Gastrocnemius medialis (tissue), 4 donors: ENCODE data around the gene CHRNE. TPM values are rescaled to one million over a fixed set of nuclear protein-coding genes. Genes with fewer than 3 reads are reported as not detected.
"Not testable (repeated sequence)": the region's sequence is repeated elsewhere in the genome, so short reads cannot be mapped to it uniquely, and the experiment has no call there.

Source experiments
- ATAC-seq, 2 donors: fragments of 150-250 bp; one replicate each; pipeline ENCODE4 v1.9.1; 2016
- DNase-seq, 2 donors: peaks; one replicate each; pipeline ENCODE4 v3.0.0-alpha.2; 2019
- H3K27ac ChIP-seq, 4 donors: fragments of 200-600 bp; sonication (generic); 1 replicate in 1 of 4; 2 replicates in 3 of 4; pipeline ENCODE4 v1.5.1; 2016 to 2018; ENCODE audit warnings: mild to moderate bottlenecking in 2 of 4, moderate library complexity in 1 of 4
- H3K27me3 ChIP-seq, 3 donors: fragments of 200-600 bp; sonication (generic) in 2 of 3; 1 replicate in 1 of 3; 2 replicates in 2 of 3; pipeline versions ENCODE4 v1.5.1 to v1.6.0; 2016 to 2019; ENCODE audit warnings: mild to moderate bottlenecking in 1 of 3, moderate library complexity in 1 of 3
- H3K36me3 ChIP-seq, 2 donors: fragments of 200-600 bp; sonication (generic) in 1 of 2; one replicate each; pipeline ENCODE4 v1.5.1; 2017 to 2018
- H3K4me1 ChIP-seq, 2 donors: fragments of 200-600 bp; sonication (generic) in 1 of 2; one replicate each; pipeline ENCODE4 v1.5.1; 2016 to 2017; ENCODE audit warnings: mild to moderate bottlenecking in 2 of 2
- H3K4me3 ChIP-seq, 4 donors: fragments of 200-600 bp; sonication (generic) in 3 of 4; 1 replicate in 1 of 4; 2 replicates in 3 of 4; pipeline ENCODE4 v1.5.1; 2016 to 2019; ENCODE audit warnings: mild to moderate bottlenecking in 2 of 4
- H3K9me3 ChIP-seq, 3 donors: fragments of 200-600 bp; sonication (generic) in 2 of 3; 1 replicate in 1 of 3; 2 replicates in 2 of 3; pipeline ENCODE4 v1.5.1; 2016 to 2019
- CTCF ChIP-seq, 5 experiments: fragments of 450-650 bp in 3 of 5; fragments of 200-600 bp in 2 of 5; sonication (generic) in 2 of 5; IDR thresholded peaks in 4 of 5; conservative IDR thresholded peaks in 1 of 5; 1 replicate in 4 of 5; 2 replicates in 1 of 5; pipeline ENCODE4 v1.5.1; 2016 to 2019; ENCODE audit warnings: antibody characterized with exemption in 5 of 5, mild to moderate bottlenecking in 3 of 5, moderate library complexity in 3 of 5
- POLR2A ChIP-seq, 2 donors: fragments of 450-650 bp; IDR thresholded peaks; one replicate each; pipeline ENCODE4 v1.6.1; 2017; ENCODE audit warnings: antibody characterized with exemption in 2 of 2, mild to moderate bottlenecking in 2 of 2, moderate library complexity in 2 of 2
- in situ Hi-C, 4 donors: fragments of 200-750 bp; cut with MboI; loops; one replicate each; pipeline versions ENCODE4 v1.15.0 to v1.8.0; 2017; ENCODE audit warnings: low sequenced_read_pairs in 4 of 4
- intact Hi-C: fragments of 100-400 bp; cut with DNase I; formaldehyde crosslinking; loops from one replicate; pipeline ENCODE4 v1.15.1; 2023; ENCODE audit warnings: low total_unique reads
- total RNA-seq, 4 donors: library from RNA; depleted of rRNA; stranded (reverse); fragments of >200 nt; gene quantifications; one replicate each; pipeline versions ENCODE4 v1.1.0 to v1.2.3, GENCODE V29; 2016

The CHRNE gene
- total RNA-seq, 4 donors from 2014 or later = 0.33 to 1.9 (median 0.52) TPM; not detected in 1

- TF ChIP-seq POLR2A (IDR thresholded peaks at IDR 0.05) (no peak), CTCF (IDR thresholded peaks at IDR 0.05 in 4 of 5, conservative IDR thresholded peaks at IDR 0.05 in 1 of 5) (no peak)
- Histone ChIP-seq H3K4me3 (no peak overlapping the region), H3K27me3 (no peaks in the 10 kb centered on the region), H3K4me1 (peaks cover 18 to 25% of the 10 kb centered on the region in 2 donors), H3K27ac (peak overlapping the region in 1 of 4 donors; percentile 4), H3K9me3 (no peaks in the 10 kb centered on the region), H3K36me3 (no peaks in the 10 kb centered on the region)
- intact Hi-C loops (no loop called here), in situ Hi-C loops (no loop called here)
- DNase-seq (no peak), ATAC-seq (no peak)
Observed at GRCh38 chr17:4860651-4861050, 42.2 kb downstream of the CHRNE start.

DNA sequence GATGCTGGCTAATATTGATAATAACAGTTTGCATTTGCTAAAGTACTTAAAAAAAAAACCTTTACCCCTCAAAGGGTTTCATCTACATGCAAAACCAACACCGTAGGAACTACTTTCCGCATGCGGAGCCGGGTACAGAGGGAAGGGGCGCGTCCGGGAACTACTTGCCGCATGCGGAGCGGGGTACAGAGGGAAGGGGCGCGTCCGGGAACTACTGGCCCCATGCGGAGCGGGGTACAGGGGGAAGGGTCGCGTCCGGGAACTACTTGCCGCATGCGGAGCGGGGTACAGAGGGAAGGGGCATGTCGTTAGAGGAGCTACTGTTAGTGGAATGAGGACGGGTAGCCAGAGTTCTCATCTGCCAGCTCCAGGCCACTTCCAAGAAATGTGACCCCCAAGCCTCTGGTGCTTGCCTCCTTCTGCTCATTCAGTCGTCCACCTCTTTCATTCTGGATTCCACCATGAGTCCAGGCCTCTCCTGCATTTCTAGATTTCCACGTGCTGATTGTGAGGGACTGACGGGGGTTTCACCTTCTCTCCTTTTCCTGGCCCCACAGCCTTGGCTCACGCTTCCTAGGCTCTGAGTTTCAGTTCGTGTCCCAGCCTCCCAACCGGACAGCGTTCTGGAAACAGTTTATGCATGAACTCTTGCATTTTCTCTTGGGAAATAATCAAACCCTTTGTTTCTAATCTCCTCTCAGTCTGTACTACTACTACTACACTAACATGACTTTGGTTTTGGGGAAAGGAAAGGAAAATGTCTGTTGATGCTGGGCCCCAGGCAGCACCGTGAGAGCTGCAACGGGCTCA lies 42.9 kb downstream of the CHRNE start:
- ATAC-seq = no peak
- Histone ChIP-seq H3K27me3 (no peaks in the 10 kb centered on the region), H3K36me3 (no peaks in the 10 kb centered on the region), H3K4me3 (no peak overlapping the region), H3K9me3 (no peaks in the 10 kb centered on the region), H3K4me1 (peaks cover 18 to 25% of the 10 kb centered on the region in 2 donors), H3K27ac (peak overlapping the region in 1 of 4 donors; percentile 26)
- no peak for TF ChIP-seq CTCF (IDR thresholded peaks at IDR 0.05 in 4 of 5, conservative IDR thresholded peaks at IDR 0.05 in 1 of 5)
- TF ChIP-seq POLR2A (IDR thresholded peaks at IDR 0.05) = no peak
- in situ Hi-C loops (no loop called here), intact Hi-C loops (no loop called here)
- DNase-seq = no peak

DNA sequence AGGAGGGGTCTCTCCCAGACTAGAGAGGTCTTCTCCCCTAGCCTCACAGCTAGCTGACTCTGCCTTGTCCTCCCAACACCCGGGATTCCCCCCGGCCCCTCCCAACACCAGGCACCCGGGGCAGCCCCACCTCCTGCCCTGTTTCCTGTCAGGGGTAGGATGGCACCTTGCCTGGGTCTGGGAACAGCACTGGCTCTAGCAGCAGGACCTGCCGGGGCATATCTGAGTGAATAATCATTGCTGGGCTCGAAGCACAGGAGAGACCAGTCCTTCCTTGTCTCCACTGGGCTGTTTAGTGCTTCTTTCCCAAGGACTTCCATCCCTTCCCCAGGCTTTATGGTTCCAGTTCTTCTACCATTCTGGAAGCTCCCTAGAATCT lies 44.0 kb downstream of the CHRNE start:
- DNase-seq (peak in 1 of 2 donors; percentile 11), ATAC-seq (peak; percentile 30 to 42)
- Histone ChIP-seq H3K4me1 (peaks cover 18 to 25% of the 10 kb centered on the region in 2 donors), H3K27me3 (no peaks in the 10 kb centered on the region), H3K4me3 (peak overlapping the region in 2 of 4 donors; percentile 9 to 22), H3K36me3 (no peaks in the 10 kb centered on the region), H3K9me3 (no peaks in the 10 kb centered on the region), H3K27ac (peak overlapping the region in 3 of 4 donors; percentile 61 to 73 (median 67))
- in situ Hi-C loops = no loop called here
- intact Hi-C loops = no loop called here
- TF ChIP-seq CTCF (IDR thresholded peaks at IDR 0.05 in 4 of 5, conservative IDR thresholded peaks at IDR 0.05 in 1 of 5) (no peak), POLR2A (IDR thresholded peaks at IDR 0.05) (no peak)

GRCh38 chr17:4858068-4858881 lies 44.6 kb downstream of the CHRNE start:
- intact Hi-C loops = no loop called here

GRCh38 chr17:4857347-4857746 lies 45.6 kb downstream of the CHRNE start:
- H3K27ac ChIP-seq = peak overlapping the region in 3 of 4 donors; percentile 61 to 73 (median 67)
- intact Hi-C loops, H3K4me3 ChIP-seq, DNase-seq, in situ Hi-C loops, ATAC-seq, H3K27me3 ChIP-seq, H3K36me3 ChIP-seq, H3K9me3 ChIP-seq: not testable (repeated sequence)
- H3K4me1 ChIP-seq = peaks cover 18 to 25% of the 10 kb centered on the region in 2 donors

More at GRCh38 chr17:4858068-4858881, 44.6 kb downstream of the CHRNE start:
- Histone ChIP-seq H3K4me3 (peak overlapping the region in 2 of 4 donors; percentile 9 to 22), H3K4me1 (peaks cover 18 to 25% of the 10 kb centered on the region in 2 donors), H3K36me3 (no peaks in the 10 kb centered on the region), H3K27me3 (no peaks in the 10 kb centered on the region), H3K27ac (peak overlapping the region in 3 of 4 donors; percentile 61 to 73 (median 67)), H3K9me3 (no peaks in the 10 kb centered on the region)
- DNase-seq (no peak), ATAC-seq (peak; percentile 39 to 52)
- in situ Hi-C loops = no loop called here
- TF ChIP-seq CTCF (IDR thresholded peaks at IDR 0.05 in 4 of 5, conservative IDR thresholded peaks at IDR 0.05 in 1 of 5) = no peak
- TF ChIP-seq POLR2A (IDR thresholded peaks at IDR 0.05) = no peak
